ENCODE results near the gene AJAP1. TPM values are rescaled to one million over a fixed set of nuclear protein-coding genes. Genes with fewer than 3 reads are reported as not detected.

Gene AJAP1
- total RNA-seq, 1 donor from 2014 or later: 0.63 TPM

GRCh38 chr1:4699376-4700301 is 45.2 kb downstream of the AJAP1 start:
- ATAC-seq: no peak
- DNase-seq (ENCODE audit: low spot score): no peak

GRCh38 chr1:4700801-4701200 is 46.4 kb downstream of the AJAP1 start:
- DNase-seq (ENCODE audit: low spot score): no peak
- ATAC-seq: no peak

- DNase-seq (ENCODE audit: low spot score): no peak
- no peak for ATAC-seq
Measured at GRCh38 chr1:4701276-4701675, 46.9 kb downstream of the AJAP1 start.

- DNase-seq (ENCODE audit: low spot score): no peak
- ATAC-seq: no peak
Measured at GRCh38 chr1:4702464-4702863, 48.1 kb downstream of the AJAP1 start.

- ATAC-seq (no peak), DNase-seq (ENCODE audit: low spot score) (no peak)
Measured at GRCh38 chr1:4702932-4703331, 48.5 kb downstream of the AJAP1 start.

GRCh38 chr1:4703646-4704045 is 49.2 kb downstream of the AJAP1 start:
- DNase-seq (ENCODE audit: low spot score) (no peak), ATAC-seq (no peak)

GRCh38 chr1:4708840-4709507 is 54.6 kb downstream of the AJAP1 start:
- no peak for ATAC-seq
- DNase-seq (ENCODE audit: low spot score): no peak

GRCh38 chr1:4709641-4710040 is 55.2 kb downstream of the AJAP1 start:
- no peak for DNase-seq (ENCODE audit: low spot score)
- ATAC-seq: no peak

GRCh38 chr1:4710592-4711415 is 56.4 kb downstream of the AJAP1 start:
- ATAC-seq: no peak
- no peak for DNase-seq (ENCODE audit: low spot score)

- DNase-seq (ENCODE audit: low spot score) (no peak), ATAC-seq (no peak)
Measured at GRCh38 chr1:4711416-4712275, 57.2 kb downstream of the AJAP1 start.

GRCh38 chr1:4713669-4714068 is 59.3 kb downstream of the AJAP1 start:
- ATAC-seq (no peak), DNase-seq (ENCODE audit: low spot score) (no peak)

GRCh38 chr1:4716406-4716805 is 62.0 kb downstream of the AJAP1 start:
- DNase-seq (ENCODE audit: low spot score) (no peak), ATAC-seq (no peak)

GRCh38 chr1:4718071-4718470 is 63.7 kb downstream of the AJAP1 start:
- no peak for ATAC-seq
- no peak for DNase-seq (ENCODE audit: low spot score)

GRCh38 chr1:4723106-4723505 is 68.7 kb downstream of the AJAP1 start:
- ATAC-seq (no peak), DNase-seq (ENCODE audit: low spot score) (no peak)

GRCh38 chr1:4724001-4724400 is 69.6 kb downstream of the AJAP1 start:
- ATAC-seq: no peak

GRCh38 chr1:4724695-4725250 is 70.4 kb downstream of the AJAP1 start:
- no peak for ATAC-seq

More at GRCh38 chr1:4724001-4724400, 69.6 kb downstream of the AJAP1 start:
- no peak for DNase-seq (ENCODE audit: low spot score)

GRCh38 chr1:4725416-4725815 is 71.0 kb downstream of the AJAP1 start:
- no peak for DNase-seq (ENCODE audit: low spot score)
- no peak for ATAC-seq

More at GRCh38 chr1:4724695-4725250, 70.4 kb downstream of the AJAP1 start:
- DNase-seq (ENCODE audit: low spot score): no peak

GRCh38 chr1:4726620-4727341 is 72.4 kb downstream of the AJAP1 start:
- no peak for DNase-seq (ENCODE audit: low spot score)
- no peak for ATAC-seq
